GM21423 (cell line): ENCODE results near the gene CHCHD6.

Experiments
- ATAC-seq: cut with Tn5 transposase; IDR thresholded peaks from one replicate; pipeline ENCODE4 v1.9.1; 2021; ENCODE audit warnings: mild to moderate bottlenecking, moderate library complexity; ENCODE audit not compliant: unreplicated experiment

Gene CHCHD6

DNA sequence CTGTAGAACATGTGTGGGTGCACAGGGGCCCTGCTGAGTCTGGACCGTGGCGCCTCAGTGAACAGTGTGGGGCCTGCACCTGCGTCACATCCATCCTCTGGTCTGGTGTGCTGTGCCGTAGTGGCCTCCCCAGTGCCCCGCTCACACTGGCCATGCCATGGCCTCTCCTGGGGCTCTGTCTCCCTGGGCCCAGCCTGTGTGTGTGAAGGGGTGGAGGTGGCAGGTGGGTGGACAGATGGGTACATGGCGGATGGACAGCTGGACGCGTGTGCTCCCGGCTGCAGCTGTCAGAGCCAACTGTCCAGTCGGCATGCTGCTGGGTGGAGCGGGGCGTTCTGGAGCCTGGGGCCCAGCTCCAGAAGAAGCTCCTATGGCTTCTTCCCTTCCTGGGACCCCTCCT is 296.7 kb downstream of the CHCHD6 start:
- no peak for ATAC-seq

GRCh38 chr3:127001486-127002194 is 297.6 kb downstream of the CHCHD6 start:
- no peak for ATAC-seq

DNA sequence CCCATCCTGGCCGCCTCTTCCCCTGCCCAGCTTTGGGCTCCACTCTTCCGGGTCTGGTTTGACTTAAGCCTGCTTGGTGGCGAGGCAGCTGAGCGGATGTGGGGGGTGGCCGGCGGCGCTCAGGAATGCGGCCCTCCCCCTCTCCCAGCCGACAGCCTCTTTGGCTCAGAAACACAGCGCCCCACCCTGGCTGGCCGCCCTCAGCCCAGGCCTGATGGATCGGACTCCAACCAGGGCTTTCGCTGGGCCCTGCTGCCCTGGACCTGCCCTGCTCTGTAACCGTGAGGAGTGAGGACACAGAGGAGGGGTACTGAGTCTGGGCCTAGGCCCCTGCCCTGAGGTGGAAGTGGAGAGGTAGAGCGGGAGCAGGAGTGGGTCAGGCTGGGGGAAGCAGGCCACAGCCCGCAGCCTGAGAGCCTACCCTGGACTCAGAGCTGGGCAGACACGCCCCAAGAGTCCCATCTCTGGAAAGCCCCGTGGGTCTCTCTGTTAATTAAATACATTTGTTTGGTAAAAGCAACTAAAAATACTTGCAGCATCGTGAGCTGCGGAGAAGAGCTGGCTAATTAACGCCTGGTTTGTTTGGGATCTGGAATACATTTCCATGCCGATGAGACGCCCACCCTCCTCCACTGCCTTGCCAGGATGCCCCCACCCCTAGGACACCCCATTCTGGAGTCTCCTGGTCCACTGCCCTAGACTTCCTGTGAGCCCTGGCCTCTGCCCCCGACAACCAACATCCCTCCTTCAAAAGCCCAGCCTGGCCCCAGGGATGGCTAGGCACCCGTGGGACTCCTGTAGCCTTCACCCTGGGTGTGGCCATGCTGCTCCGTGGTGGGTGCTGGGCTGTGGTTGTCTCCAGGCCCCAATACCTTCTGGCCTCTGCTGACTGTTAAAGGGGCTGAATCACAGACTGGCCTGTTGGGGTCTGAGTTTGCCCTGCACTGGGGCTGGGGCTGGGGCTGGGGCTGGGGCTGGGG is 298.4 kb downstream of the CHCHD6 start:
- ATAC-seq = no peak

GRCh38 chr3:127003175-127003555 is 299.1 kb downstream of the CHCHD6 start:
- no peak for ATAC-seq

DNA sequence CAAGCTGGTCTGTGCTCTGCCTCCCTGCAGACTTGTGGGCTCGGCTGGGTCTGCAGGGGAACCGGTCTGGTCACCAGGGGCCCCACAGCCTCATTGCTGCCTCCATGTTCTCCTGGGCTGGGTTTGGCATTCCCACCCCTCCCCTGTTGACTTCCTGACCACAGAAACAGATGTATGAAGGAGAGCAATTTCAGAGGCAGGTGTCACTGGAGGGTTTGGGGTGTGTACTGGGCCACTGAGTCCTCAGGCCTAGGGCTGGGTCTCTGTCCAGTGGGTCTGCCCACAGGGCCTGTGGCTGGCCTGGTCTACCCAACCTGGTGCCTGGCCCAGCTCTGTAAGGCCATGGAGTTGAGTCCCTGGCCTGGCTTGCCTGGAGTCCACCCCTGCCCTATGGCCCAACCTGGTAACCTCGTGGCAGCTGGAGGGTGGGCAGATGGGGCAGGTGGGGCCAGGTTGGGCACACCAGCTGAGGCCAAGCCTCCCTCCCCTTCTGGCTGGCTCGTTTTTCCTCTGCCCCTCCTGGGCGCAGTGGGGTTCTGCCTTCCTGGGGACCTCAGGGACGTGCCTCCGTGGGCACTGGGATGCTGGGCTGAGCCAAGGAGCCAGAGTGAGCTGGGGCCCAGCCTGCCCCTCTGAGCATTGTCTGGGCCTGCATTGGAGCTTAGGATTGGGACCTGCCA is 299.7 kb downstream of the CHCHD6 start:
- no peak for ATAC-seq

DNA sequence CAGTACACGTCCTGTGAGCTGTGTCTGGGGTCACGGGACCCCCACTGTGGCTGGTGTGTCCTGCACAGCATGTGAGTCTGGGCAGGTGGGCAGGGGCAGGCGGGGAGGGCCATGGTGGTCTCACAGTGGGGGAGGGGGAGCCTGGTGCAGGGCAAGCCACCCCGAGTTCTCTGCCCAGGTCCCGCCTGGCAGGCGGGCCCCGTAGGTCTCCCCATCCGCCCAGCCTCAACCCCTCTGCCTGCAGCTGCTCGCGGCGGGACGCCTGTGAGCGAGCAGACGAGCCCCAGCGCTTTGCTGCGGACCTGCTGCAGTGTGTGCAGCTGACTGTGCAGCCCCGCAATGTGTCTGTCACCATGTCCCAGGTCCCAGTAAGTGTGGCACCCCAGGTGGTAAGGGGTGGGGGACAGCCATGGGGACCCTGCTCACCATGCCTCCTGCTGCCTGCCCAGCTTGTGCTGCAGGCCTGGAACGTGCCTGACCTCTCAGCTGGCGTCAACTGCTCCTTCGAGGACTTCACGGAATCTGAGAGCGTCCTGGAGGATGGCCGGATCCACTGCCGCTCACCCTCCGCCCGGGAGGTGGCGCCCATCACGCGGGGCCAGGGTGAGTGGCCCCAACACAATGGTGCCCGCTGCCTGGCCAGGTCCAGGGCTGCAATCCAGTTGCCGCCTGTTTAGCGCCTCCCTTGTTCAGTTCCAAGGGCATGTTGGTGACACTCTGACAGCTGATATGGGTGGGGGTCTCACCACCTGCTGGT is 300.8 kb downstream of the CHCHD6 start:
- ATAC-seq = no peak

- no peak for ATAC-seq
These were observed 301.9 kb downstream of the CHCHD6 start for GRCh38 chr3:127005864-127006500.

DNA sequence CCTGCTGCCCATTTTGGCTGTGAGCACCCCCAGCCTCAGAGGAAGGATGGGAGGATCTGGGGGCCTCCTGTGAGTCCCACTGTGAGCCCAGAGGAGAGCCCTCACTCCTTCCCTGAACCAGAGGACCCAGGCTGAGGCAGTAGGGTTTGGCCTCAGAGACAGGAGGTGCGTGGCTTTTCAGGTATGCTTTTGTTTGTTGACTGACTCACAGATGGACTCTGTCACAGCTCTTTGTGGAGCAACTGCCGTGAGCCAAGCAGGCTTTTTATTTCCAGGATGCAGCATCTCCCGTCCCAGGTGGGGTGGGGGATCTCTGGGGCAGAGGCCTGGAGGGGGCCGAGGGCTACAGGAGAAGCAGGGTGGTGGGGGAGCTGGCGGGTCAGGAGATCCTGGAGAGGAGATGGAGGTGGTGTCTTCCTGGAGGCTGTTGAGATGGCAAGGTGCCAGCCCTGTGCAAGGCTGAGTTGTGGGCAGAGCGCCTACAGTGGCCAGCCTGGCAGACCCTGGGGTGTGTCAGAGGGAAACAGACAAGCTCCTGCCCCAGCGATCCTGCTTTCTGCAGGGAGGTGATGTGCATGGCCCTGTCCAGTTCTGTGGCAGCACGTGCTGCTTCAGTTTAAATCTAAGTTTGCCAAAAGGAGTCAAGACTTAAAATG is 302.9 kb downstream of the CHCHD6 start:
- ATAC-seq = no peak

GRCh38 chr3:127008236-127008635 is 304.2 kb downstream of the CHCHD6 start:
- no peak for ATAC-seq

DNA sequence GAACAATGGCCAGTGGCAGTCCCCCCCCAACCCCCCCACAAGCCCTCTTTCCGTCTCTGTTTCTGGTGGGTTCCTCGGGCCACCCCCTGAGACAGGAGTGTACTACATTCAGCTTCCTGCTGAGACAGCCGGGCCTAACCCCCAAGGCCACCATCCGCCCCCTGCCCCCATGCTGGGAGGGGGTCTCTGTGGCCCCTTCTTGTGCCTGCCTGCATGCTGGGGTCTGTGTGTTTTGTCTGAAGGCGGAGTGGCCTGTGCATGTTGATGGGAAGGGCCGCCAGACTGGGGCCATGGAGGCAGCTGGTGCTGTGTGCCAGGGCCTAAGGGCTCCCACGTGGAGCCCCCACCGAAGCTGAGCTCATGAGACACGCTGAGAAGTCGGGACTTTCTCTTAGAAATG is 305.5 kb downstream of the CHCHD6 start:
- no peak for ATAC-seq
